ENCODE results near the gene ADAM11.
A peak's percentile ranks its signal among the peaks of the same experiment; 100 is the strongest.
"Not testable (repeated sequence)": the region's sequence is repeated elsewhere in the genome, so short reads cannot be mapped to it uniquely, and the experiment has no call there.

ADAM11 gene

GRCh38 chr17:44796731-44797130 is 37.9 kb downstream of the ADAM11 start:
- no peak for DNase-seq

GRCh38 chr17:44797802-44798201 is 39.0 kb downstream of the ADAM11 start:
- DNase-seq, result no peak

GRCh38 chr17:44798356-44798755 is 39.6 kb downstream of the ADAM11 start:
- no peak for DNase-seq

- DNase-seq, result no peak
These were observed 43.1 kb downstream of the ADAM11 start for GRCh38 chr17:44801880-44802279.

GRCh38 chr17:44804302-44805089 is 45.7 kb downstream of the ADAM11 start:
- DNase-seq, result no peak

- DNase-seq, result no peak
These were observed 48.5 kb downstream of the ADAM11 start for GRCh38 chr17:44807093-44807816.

GRCh38 chr17:44807817-44808155 is 49.0 kb downstream of the ADAM11 start:
- no peak for DNase-seq

- DNase-seq, result no peak
These were observed 49.4 kb downstream of the ADAM11 start for GRCh38 chr17:44808156-44808555.

GRCh38 chr17:44808656-44809388 is 50.0 kb downstream of the ADAM11 start:
- not testable (repeated sequence) for DNase-seq

- DNase-seq, result no peak
These were observed 53.5 kb downstream of the ADAM11 start for GRCh38 chr17:44812263-44812662.

- not testable (repeated sequence) for DNase-seq
These were observed 59.7 kb downstream of the ADAM11 start for GRCh38 chr17:44818508-44818907.

- DNase-seq, result no peak
These were observed 61.9 kb downstream of the ADAM11 start for GRCh38 chr17:44820631-44821212.

- not testable (repeated sequence) for DNase-seq
These were observed 66.4 kb downstream of the ADAM11 start for GRCh38 chr17:44825236-44825635.

- DNase-seq, result no peak
These were observed 67.5 kb downstream of the ADAM11 start for GRCh38 chr17:44826123-44826790.

GRCh38 chr17:44827863-44828262 is 69.1 kb downstream of the ADAM11 start:
- no peak for DNase-seq

- DNase-seq, result peak in 1 of 2 donors; percentile 24
These were observed 70.2 kb downstream of the ADAM11 start for GRCh38 chr17:44828919-44829522.

- DNase-seq, result no peak
These were observed 71.0 kb downstream of the ADAM11 start, which contains the start of gene GJC1 for GRCh38 chr17:44829523-44830358. GJC1 (minus strand) TSS chr17:44830287; CDS start chr17:44805817, 24,470 bp downstream.

GRCh38 chr17:44830359-44831288 is 71.8 kb downstream of the ADAM11 start:
- no peak for DNase-seq

GRCh38 chr17:44831371-44831770 is 72.6 kb downstream of the ADAM11 start:
- no peak for DNase-seq
